ENCODE results near the gene HPN.

The HPN gene

GRCh38 chr19:35062942-35063341 lies 21.4 kb downstream of the HPN start:
- peaks cover 0 to 3% of the 10 kb centered on the region in 2 donors for H3K4me1 ChIP-seq (ENCODE audit: control insufficient read depth in 2 of 2, insufficient read depth in 2 of 2, low read length in 2 of 2)
- no peaks in the 10 kb centered on the region for H3K9me3 ChIP-seq (ENCODE audit: control insufficient read depth in 2 of 2, low read length in 2 of 2)
- H3K27ac ChIP-seq (ENCODE audit: low read depth in 2 of 2, low read length in 2 of 2), result no peak overlapping the region
- H3K9ac ChIP-seq (ENCODE audit: low read depth in 1 of 2, low read length in 2 of 2), result no peak overlapping the region
- H3K4me3 ChIP-seq (ENCODE audit: low read length in 2 of 2), result no peak overlapping the region
- no peaks in the 10 kb centered on the region for H3K27me3 ChIP-seq (ENCODE audit: control insufficient read depth in 2 of 2, insufficient read depth in 2 of 2, low read length in 2 of 2)
- no peaks in the 10 kb centered on the region for H3K36me3 ChIP-seq (ENCODE audit: control insufficient read depth in 2 of 2, insufficient read depth in 2 of 2, low read length in 2 of 2)

DNA sequence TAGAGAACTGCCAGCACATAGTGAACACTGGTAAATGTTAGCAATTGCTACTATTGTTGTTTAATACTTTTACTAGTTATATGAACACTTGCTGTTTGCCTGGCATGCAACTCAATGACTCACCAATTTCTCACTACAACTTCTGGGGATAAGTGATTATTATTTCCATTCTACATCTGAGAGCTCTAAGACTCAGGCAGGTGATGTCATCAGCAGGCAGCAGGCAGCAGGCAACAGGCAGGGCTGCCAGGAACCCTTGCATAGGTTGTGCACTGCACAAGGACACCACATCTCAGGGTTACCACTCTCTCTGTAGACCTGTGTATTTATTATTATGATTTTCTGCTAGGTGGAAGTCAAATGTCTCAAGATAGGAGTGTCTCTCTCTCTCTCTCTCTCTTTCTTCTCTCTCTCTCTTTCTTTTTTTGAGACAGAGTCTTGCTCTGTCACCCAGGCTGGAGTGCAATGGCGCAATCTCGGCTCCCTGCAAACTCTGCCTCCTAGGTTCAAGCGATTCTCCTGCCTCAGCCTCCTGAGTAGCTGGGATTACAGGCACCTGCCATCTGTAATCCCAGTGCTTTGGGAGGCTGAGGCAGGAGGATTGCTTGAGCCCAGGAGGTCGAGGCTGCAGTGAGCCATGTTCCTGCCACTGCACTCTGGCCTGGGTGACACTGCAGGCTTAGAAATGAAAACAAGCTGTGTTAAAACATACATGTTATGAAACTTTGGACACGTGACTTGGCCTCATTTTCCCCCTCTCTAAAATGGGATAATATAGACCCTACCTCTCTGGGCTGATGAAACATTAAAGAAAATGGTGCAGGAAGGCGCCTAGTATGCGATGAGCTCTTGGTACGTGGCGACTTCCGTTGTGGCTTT lies 22.7 kb downstream of the HPN start:
- Histone ChIP-seq H3K4me3 (ENCODE audit: low read length in 2 of 2) (no peak overlapping the region), H3K9me3 (ENCODE audit: control insufficient read depth in 2 of 2, low read length in 2 of 2) (no peaks in the 10 kb centered on the region), H3K27ac (ENCODE audit: low read depth in 2 of 2, low read length in 2 of 2) (no peak overlapping the region), H3K27me3 (ENCODE audit: control insufficient read depth in 2 of 2, insufficient read depth in 2 of 2, low read length in 2 of 2) (no peaks in the 10 kb centered on the region), H3K9ac (ENCODE audit: low read depth in 1 of 2, low read length in 2 of 2) (no peak overlapping the region), H3K36me3 (ENCODE audit: control insufficient read depth in 2 of 2, insufficient read depth in 2 of 2, low read length in 2 of 2) (no peaks in the 10 kb centered on the region), H3K4me1 (ENCODE audit: control insufficient read depth in 2 of 2, insufficient read depth in 2 of 2, low read length in 2 of 2) (peaks cover 0 to 3% of the 10 kb centered on the region in 2 donors)

DNA sequence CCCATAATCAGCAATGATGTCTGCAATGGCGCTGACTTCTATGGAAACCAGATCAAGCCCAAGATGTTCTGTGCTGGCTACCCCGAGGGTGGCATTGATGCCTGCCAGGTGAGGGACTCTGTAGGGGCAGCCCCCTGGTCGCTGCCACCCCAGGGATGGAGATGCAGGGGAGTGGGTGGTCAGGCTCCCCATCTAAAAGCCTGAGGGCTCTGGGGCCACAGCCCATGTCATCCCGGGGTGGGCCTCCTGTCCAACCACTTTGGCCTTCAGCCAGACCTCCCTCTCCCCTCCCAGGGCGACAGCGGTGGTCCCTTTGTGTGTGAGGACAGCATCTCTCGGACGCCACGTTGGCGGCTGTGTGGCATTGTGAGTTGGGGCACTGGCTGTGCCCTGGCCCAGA lies 24.1 kb downstream of the HPN start:
- no peak overlapping the region for H3K27ac ChIP-seq (ENCODE audit: low read depth in 2 of 2, low read length in 2 of 2)
- peaks cover 0 to 5% of the 10 kb centered on the region in 2 donors for H3K9me3 ChIP-seq (ENCODE audit: control insufficient read depth in 2 of 2, low read length in 2 of 2)
- no peak overlapping the region for H3K4me3 ChIP-seq (ENCODE audit: low read length in 2 of 2)
- H3K9ac ChIP-seq (ENCODE audit: low read depth in 1 of 2, low read length in 2 of 2), result no peak overlapping the region
- peaks cover 0 to 3% of the 10 kb centered on the region in 2 donors for H3K4me1 ChIP-seq (ENCODE audit: control insufficient read depth in 2 of 2, insufficient read depth in 2 of 2, low read length in 2 of 2)
- H3K36me3 ChIP-seq (ENCODE audit: control insufficient read depth in 2 of 2, insufficient read depth in 2 of 2, low read length in 2 of 2), result no peaks in the 10 kb centered on the region
- no peaks in the 10 kb centered on the region for H3K27me3 ChIP-seq (ENCODE audit: control insufficient read depth in 2 of 2, insufficient read depth in 2 of 2, low read length in 2 of 2)

DNA sequence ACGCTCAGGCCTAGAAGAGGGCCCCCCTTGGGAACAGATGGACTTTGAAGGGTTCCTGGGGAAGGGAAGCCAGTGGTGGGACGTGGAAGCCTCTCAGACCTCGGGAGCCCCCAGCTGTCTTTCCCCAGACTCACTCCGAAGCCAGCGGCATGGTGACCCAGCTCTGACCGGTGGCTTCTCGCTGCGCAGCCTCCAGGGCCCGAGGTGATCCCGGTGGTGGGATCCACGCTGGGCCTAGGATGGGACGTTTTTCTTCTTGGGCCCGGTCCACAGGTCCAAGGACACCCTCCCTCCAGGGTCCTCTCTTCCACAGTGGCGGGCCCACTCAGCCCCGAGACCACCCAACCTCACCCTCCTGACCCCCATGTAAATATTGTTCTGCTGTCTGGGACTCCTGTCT lies 24.6 kb downstream of the HPN start:
- H3K27ac ChIP-seq (ENCODE audit: low read depth in 2 of 2, low read length in 2 of 2), result no peak overlapping the region
- no peak overlapping the region for H3K9ac ChIP-seq (ENCODE audit: low read depth in 1 of 2, low read length in 2 of 2)
- H3K4me1 ChIP-seq (ENCODE audit: control insufficient read depth in 2 of 2, insufficient read depth in 2 of 2, low read length in 2 of 2), result peaks cover 0 to 3% of the 10 kb centered on the region in 2 donors
- peaks cover 0 to 6% of the 10 kb centered on the region in 2 donors for H3K9me3 ChIP-seq (ENCODE audit: control insufficient read depth in 2 of 2, low read length in 2 of 2)
- H3K27me3 ChIP-seq (ENCODE audit: control insufficient read depth in 2 of 2, insufficient read depth in 2 of 2, low read length in 2 of 2), result no peaks in the 10 kb centered on the region
- no peaks in the 10 kb centered on the region for H3K36me3 ChIP-seq (ENCODE audit: control insufficient read depth in 2 of 2, insufficient read depth in 2 of 2, low read length in 2 of 2)
- H3K4me3 ChIP-seq (ENCODE audit: low read length in 2 of 2), result no peak overlapping the region

- H3K4me1 ChIP-seq (ENCODE audit: control insufficient read depth in 2 of 2, insufficient read depth in 2 of 2, low read length in 2 of 2), result peaks cover 0 to 3% of the 10 kb centered on the region in 2 donors
Observed at GRCh38 chr19:35066691-35067563, 25.4 kb downstream of the HPN start.

GRCh38 chr19:35068941-35069634 lies 27.6 kb downstream of the HPN start:
- Histone ChIP-seq H3K4me3 (ENCODE audit: low read length in 2 of 2) (no peak overlapping the region), H3K36me3 (ENCODE audit: control insufficient read depth in 2 of 2, insufficient read depth in 2 of 2, low read length in 2 of 2) (no peaks in the 10 kb centered on the region), H3K27ac (ENCODE audit: low read depth in 2 of 2, low read length in 2 of 2) (no peak overlapping the region), H3K9ac (ENCODE audit: low read depth in 1 of 2, low read length in 2 of 2) (no peak overlapping the region), H3K9me3 (ENCODE audit: control insufficient read depth in 2 of 2, low read length in 2 of 2) (peaks cover 0 to 6% of the 10 kb centered on the region in 2 donors), H3K4me1 (ENCODE audit: control insufficient read depth in 2 of 2, insufficient read depth in 2 of 2, low read length in 2 of 2) (peaks cover 0 to 3% of the 10 kb centered on the region in 2 donors), H3K27me3 (ENCODE audit: control insufficient read depth in 2 of 2, insufficient read depth in 2 of 2, low read length in 2 of 2) (no peaks in the 10 kb centered on the region)

More at GRCh38 chr19:35066691-35067563, 25.4 kb downstream of the HPN start:
- Histone ChIP-seq H3K27ac (ENCODE audit: low read depth in 2 of 2, low read length in 2 of 2) (no peak overlapping the region), H3K9ac (ENCODE audit: low read depth in 1 of 2, low read length in 2 of 2) (no peak overlapping the region), H3K9me3 (ENCODE audit: control insufficient read depth in 2 of 2, low read length in 2 of 2) (peaks cover 0 to 6% of the 10 kb centered on the region in 2 donors), H3K4me3 (ENCODE audit: low read length in 2 of 2) (peak overlapping the region in 1 of 2 donors; percentile 22), H3K36me3 (ENCODE audit: control insufficient read depth in 2 of 2, insufficient read depth in 2 of 2, low read length in 2 of 2) (no peaks in the 10 kb centered on the region), H3K27me3 (ENCODE audit: control insufficient read depth in 2 of 2, insufficient read depth in 2 of 2, low read length in 2 of 2) (no peaks in the 10 kb centered on the region)

GRCh38 chr19:35069696-35070095 lies 28.2 kb downstream of the HPN start:
- Histone ChIP-seq H3K4me3 (ENCODE audit: low read length in 2 of 2) (no peak overlapping the region), H3K27ac (ENCODE audit: low read depth in 2 of 2, low read length in 2 of 2) (no peak overlapping the region), H3K9me3 (ENCODE audit: control insufficient read depth in 2 of 2, low read length in 2 of 2) (peaks cover 0 to 6% of the 10 kb centered on the region in 2 donors), H3K4me1 (ENCODE audit: control insufficient read depth in 2 of 2, insufficient read depth in 2 of 2, low read length in 2 of 2) (peaks cover 0 to 3% of the 10 kb centered on the region in 2 donors), H3K36me3 (ENCODE audit: control insufficient read depth in 2 of 2, insufficient read depth in 2 of 2, low read length in 2 of 2) (no peaks in the 10 kb centered on the region), H3K9ac (ENCODE audit: low read depth in 1 of 2, low read length in 2 of 2) (no peak overlapping the region), H3K27me3 (ENCODE audit: control insufficient read depth in 2 of 2, insufficient read depth in 2 of 2, low read length in 2 of 2) (no peaks in the 10 kb centered on the region)

- Histone ChIP-seq H3K4me1 (ENCODE audit: control insufficient read depth in 2 of 2, insufficient read depth in 2 of 2, low read length in 2 of 2) (peaks cover 0 to 3% of the 10 kb centered on the region in 2 donors), H3K9me3 (ENCODE audit: control insufficient read depth in 2 of 2, low read length in 2 of 2) (peaks cover 0 to 6% of the 10 kb centered on the region in 2 donors), H3K27ac (ENCODE audit: low read depth in 2 of 2, low read length in 2 of 2) (no peak overlapping the region), H3K4me3 (ENCODE audit: low read length in 2 of 2) (no peak overlapping the region), H3K9ac (ENCODE audit: low read depth in 1 of 2, low read length in 2 of 2) (no peak overlapping the region), H3K27me3 (ENCODE audit: control insufficient read depth in 2 of 2, insufficient read depth in 2 of 2, low read length in 2 of 2) (no peaks in the 10 kb centered on the region), H3K36me3 (ENCODE audit: control insufficient read depth in 2 of 2, insufficient read depth in 2 of 2, low read length in 2 of 2) (no peaks in the 10 kb centered on the region)
Observed at GRCh38 chr19:35070471-35070870, 28.9 kb downstream of the HPN start.

- Histone ChIP-seq H3K9ac (ENCODE audit: low read depth in 1 of 2, low read length in 2 of 2) (no peak overlapping the region), H3K36me3 (ENCODE audit: control insufficient read depth in 2 of 2, insufficient read depth in 2 of 2, low read length in 2 of 2) (no peaks in the 10 kb centered on the region), H3K9me3 (ENCODE audit: control insufficient read depth in 2 of 2, low read length in 2 of 2) (peaks cover 0 to 6% of the 10 kb centered on the region in 2 donors), H3K4me1 (ENCODE audit: control insufficient read depth in 2 of 2, insufficient read depth in 2 of 2, low read length in 2 of 2) (no peaks in the 10 kb centered on the region), H3K4me3 (ENCODE audit: low read length in 2 of 2) (no peak overlapping the region), H3K27me3 (ENCODE audit: control insufficient read depth in 2 of 2, insufficient read depth in 2 of 2, low read length in 2 of 2) (no peaks in the 10 kb centered on the region), H3K27ac (ENCODE audit: low read depth in 2 of 2, low read length in 2 of 2) (no peak overlapping the region)
Observed at GRCh38 chr19:35073516-35073915, 32.0 kb downstream of the HPN start.

All from mucosa of rectum (tissue), 2 donors.